ENCODE measurements around the gene NXN.
"Not testable (repeated sequence)": the region's sequence is repeated elsewhere in the genome, so short reads cannot be mapped to it uniquely, and the experiment has no call there.

NXN gene

DNA sequence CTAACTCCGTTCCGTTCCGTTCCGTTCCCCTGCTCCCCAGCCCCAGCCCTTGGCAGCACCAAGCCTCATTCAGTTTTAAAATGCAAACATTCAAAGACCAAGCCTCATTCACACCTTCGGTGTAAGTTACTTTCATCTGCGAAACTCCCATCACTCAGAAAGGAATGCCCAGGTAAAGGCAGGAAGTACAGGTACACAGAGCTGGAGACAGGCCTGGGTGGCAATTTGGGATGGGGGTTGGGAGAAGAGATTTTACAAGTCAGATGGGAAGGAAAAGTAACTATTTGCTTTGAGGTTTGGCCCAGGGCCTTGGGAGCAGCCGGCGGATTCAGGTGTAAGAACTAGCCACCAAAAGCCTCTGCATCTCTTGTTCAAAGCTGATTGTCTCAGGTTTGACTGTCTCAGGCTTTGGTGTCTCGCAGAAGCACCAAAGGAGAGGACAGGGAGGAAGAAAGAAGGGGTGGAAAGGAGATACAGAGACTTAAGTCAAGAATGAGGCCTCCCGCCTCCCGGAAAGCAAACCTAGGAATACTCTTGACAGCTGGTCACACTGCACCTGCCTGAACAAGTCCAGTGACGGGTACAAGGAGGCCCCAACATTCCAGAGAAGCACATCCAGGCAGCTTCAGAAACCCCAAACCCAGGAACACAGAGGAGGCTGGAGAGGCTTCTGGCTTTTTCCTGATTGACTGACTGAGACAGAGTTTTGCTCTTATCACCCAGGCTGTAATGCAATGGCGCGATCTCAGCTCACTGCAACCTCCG, 54.7 kb downstream of the NXN start:
- H3K9me3 Mint-ChIP-seq: no peaks in the 10 kb centered on the region
- no peak overlapping the region for H3K27ac Mint-ChIP-seq
- no peaks in the 10 kb centered on the region for H3K4me1 Mint-ChIP-seq
- no peaks in the 10 kb centered on the region for H3K36me3 Mint-ChIP-seq
- H3K27me3 Mint-ChIP-seq: peaks cover 1% of the 10 kb centered on the region
- H3K4me3 Mint-ChIP-seq: no peak overlapping the region

DNA sequence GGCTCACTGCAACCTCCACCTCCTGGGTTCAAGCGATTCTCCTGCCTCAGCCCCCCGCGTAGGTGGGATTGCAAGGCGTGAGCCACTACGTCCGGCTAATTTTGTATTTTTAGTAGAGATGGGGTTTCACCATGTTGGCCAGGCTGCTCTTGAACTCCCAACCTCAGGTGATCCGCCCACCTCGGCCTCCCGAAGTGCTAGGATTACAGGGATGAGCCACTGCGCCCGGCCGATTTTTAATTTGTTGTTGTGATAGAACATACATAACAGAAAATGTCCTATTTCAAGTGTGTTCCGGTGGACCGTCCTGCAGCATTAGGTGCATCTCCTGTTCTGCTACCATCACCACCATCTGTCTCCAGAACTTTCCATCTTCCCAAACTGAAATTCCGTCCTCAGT, 55.3 kb downstream of the NXN start:
- H3K27ac Mint-ChIP-seq, H3K9me3 Mint-ChIP-seq, H3K36me3 Mint-ChIP-seq, H3K4me1 Mint-ChIP-seq, H3K4me3 Mint-ChIP-seq, H3K27me3 Mint-ChIP-seq: not testable (repeated sequence)

DNA sequence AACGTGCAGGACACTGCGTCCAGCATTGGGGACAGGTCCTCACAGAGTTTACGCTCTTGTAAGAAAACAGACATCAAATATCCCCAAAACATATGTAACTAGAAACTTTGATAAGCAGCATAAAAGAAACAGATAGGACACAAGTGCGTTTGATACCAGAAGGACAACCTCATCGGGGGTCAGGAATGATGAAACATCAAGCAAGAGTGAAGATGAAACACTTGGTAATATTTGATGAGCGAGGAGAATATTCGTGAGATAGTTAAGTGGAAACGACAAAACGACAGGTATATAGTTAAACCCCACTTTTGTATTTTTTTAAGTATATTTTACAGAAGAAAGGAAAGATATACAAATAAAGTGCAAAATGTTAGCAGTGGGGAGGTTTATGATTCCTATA, 55.9 kb downstream of the NXN start:
- no peaks in the 10 kb centered on the region for H3K27me3 Mint-ChIP-seq
- H3K9me3 Mint-ChIP-seq: no peaks in the 10 kb centered on the region
- no peaks in the 10 kb centered on the region for H3K36me3 Mint-ChIP-seq
- no peak overlapping the region for H3K27ac Mint-ChIP-seq
- H3K4me3 Mint-ChIP-seq: no peak overlapping the region
- H3K4me1 Mint-ChIP-seq: no peaks in the 10 kb centered on the region

DNA sequence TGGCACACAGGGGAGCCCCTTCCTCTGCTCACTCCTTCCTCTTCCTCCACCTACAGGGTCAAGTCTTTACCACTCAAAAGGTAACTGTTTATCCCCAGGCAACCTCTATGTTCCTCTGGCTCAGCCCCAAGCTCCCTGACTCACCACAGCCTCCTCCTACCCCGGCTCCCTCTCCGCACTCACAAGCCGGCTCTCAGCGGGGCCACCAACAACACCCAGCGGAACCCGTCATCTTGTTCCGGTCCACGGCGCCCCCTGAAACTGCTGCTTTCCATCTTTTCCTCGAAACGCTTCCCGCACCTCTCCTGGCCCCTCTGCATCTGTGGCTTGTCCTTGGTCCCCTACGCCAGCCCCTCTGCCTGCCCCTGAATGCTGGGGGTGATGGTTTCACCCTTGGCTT, 58.4 kb downstream of the NXN start:
- Mint-ChIP-seq H3K36me3 (no peaks in the 10 kb centered on the region), H3K4me3 (no peak overlapping the region), H3K9me3 (no peaks in the 10 kb centered on the region), H3K4me1 (no peaks in the 10 kb centered on the region), H3K27me3 (peaks cover 2% of the 10 kb centered on the region), H3K27ac (no peak overlapping the region)

GRCh38 chr17:920190-920589, 59.4 kb downstream of the NXN start:
- H3K27me3 Mint-ChIP-seq: peaks cover 2% of the 10 kb centered on the region
- H3K4me1 Mint-ChIP-seq: no peaks in the 10 kb centered on the region
- H3K27ac Mint-ChIP-seq: no peak overlapping the region
- no peaks in the 10 kb centered on the region for H3K36me3 Mint-ChIP-seq
- no peak overlapping the region for H3K4me3 Mint-ChIP-seq
- H3K9me3 Mint-ChIP-seq: no peaks in the 10 kb centered on the region

GRCh38 chr17:917941-918740, 61.4 kb downstream of the NXN start:
- no peaks in the 10 kb centered on the region for H3K4me1 Mint-ChIP-seq
- H3K9me3 Mint-ChIP-seq: no peaks in the 10 kb centered on the region
- no peak overlapping the region for H3K27ac Mint-ChIP-seq
- H3K27me3 Mint-ChIP-seq: peaks cover 7% of the 10 kb centered on the region
- H3K4me3 Mint-ChIP-seq: no peak overlapping the region
- no peaks in the 10 kb centered on the region for H3K36me3 Mint-ChIP-seq

- Mint-ChIP-seq H3K27ac (no peak overlapping the region), H3K9me3 (no peaks in the 10 kb centered on the region), H3K4me3 (no peak overlapping the region), H3K27me3 (peaks cover 7% of the 10 kb centered on the region), H3K4me1 (no peaks in the 10 kb centered on the region), H3K36me3 (no peaks in the 10 kb centered on the region)
These were observed 62.2 kb downstream of the NXN start for GRCh38 chr17:917391-917811.

GRCh38 chr17:916315-916714, 63.3 kb downstream of the NXN start:
- Mint-ChIP-seq H3K27ac (no peak overlapping the region), H3K9me3 (no peaks in the 10 kb centered on the region), H3K27me3 (peaks cover 7% of the 10 kb centered on the region), H3K4me1 (no peaks in the 10 kb centered on the region), H3K36me3 (no peaks in the 10 kb centered on the region), H3K4me3 (no peak overlapping the region)

DNA sequence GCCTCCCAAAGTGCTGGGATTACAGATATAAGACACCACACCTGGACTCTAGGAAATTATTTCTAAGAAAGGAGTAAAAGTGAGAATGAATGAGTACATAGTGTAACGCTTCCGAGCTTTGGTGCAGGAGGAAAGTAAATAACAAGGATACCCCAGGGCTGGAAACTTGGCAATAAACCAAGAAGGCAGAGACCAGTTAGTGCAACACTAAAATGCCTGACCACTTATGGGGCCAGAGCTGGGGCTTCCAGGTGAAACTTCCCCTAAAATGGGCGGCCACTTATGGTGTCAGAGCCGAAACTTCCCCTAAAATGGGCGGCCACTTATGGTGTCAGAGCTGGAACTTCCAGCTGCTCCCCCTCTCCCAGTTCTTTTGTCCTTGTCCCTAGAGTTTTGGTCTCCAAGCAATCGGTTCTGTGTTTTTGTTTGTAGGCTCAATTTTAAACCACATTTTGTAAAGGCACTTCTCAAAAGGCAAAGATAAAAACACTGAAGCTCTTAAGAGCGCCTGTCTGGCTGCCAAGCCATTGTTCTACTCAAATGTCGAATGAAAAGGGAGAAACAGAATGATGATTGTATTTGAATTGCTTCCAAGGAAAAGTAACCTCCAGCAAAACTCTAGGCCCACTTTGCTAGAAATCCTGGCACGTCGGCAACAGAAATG, 63.9 kb downstream of the NXN start:
- Mint-ChIP-seq H3K36me3 (no peaks in the 10 kb centered on the region), H3K4me1 (no peaks in the 10 kb centered on the region), H3K27me3 (peaks cover 7% of the 10 kb centered on the region), H3K9me3 (no peaks in the 10 kb centered on the region), H3K4me3 (no peak overlapping the region), H3K27ac (no peak overlapping the region)

DNA sequence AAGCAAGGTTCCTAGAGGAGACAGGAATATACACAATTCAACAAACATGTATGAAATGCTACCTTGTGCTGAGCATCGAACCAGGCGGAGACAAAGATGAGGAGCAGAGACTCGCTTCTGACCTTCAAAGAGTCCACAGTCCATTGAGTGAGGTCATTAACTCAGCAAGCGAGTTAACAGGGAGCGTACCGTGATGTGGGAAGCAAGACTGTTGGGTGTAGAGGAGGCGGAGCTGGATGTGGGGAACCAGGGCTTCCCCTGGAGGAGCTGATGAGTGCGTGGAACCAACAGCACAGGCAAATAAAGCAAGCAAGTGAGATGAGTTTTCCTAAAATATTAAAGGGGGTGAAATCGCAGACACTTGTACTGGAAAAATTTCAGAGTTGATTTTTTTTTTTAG, 65.0 kb downstream of the NXN start:
- no peaks in the 10 kb centered on the region for H3K36me3 Mint-ChIP-seq
- H3K4me1 Mint-ChIP-seq: no peaks in the 10 kb centered on the region
- H3K9me3 Mint-ChIP-seq: no peaks in the 10 kb centered on the region
- no peak overlapping the region for H3K27ac Mint-ChIP-seq
- peaks cover 7% of the 10 kb centered on the region for H3K27me3 Mint-ChIP-seq
- H3K4me3 Mint-ChIP-seq: no peak overlapping the region

- no peak overlapping the region for H3K27ac Mint-ChIP-seq
- H3K36me3 Mint-ChIP-seq: no peaks in the 10 kb centered on the region
- H3K27me3 Mint-ChIP-seq: peaks cover 7% of the 10 kb centered on the region
- H3K4me1 Mint-ChIP-seq: no peaks in the 10 kb centered on the region
- no peak overlapping the region for H3K4me3 Mint-ChIP-seq
- H3K9me3 Mint-ChIP-seq: no peaks in the 10 kb centered on the region
These were observed 66.4 kb downstream of the NXN start for GRCh38 chr17:913207-913606.

- H3K4me3 Mint-ChIP-seq: no peak overlapping the region
- H3K27ac Mint-ChIP-seq: no peak overlapping the region
- no peaks in the 10 kb centered on the region for H3K36me3 Mint-ChIP-seq
- H3K27me3 Mint-ChIP-seq: peaks cover 15% of the 10 kb centered on the region
- no peaks in the 10 kb centered on the region for H3K4me1 Mint-ChIP-seq
- no peaks in the 10 kb centered on the region for H3K9me3 Mint-ChIP-seq
These were observed 69.8 kb downstream of the NXN start for GRCh38 chr17:909642-910323.

- Mint-ChIP-seq H3K9me3 (no peaks in the 10 kb centered on the region), H3K27me3 (peaks cover 21% of the 10 kb centered on the region), H3K4me3 (no peak overlapping the region), H3K27ac (no peak overlapping the region), H3K4me1 (no peaks in the 10 kb centered on the region), H3K36me3 (no peaks in the 10 kb centered on the region)
These were observed 71.9 kb downstream of the NXN start for GRCh38 chr17:907725-908124.

- H3K27me3 Mint-ChIP-seq: peaks cover 28% of the 10 kb centered on the region
These were observed 73.9 kb downstream of the NXN start for GRCh38 chr17:905708-906107.

DNA sequence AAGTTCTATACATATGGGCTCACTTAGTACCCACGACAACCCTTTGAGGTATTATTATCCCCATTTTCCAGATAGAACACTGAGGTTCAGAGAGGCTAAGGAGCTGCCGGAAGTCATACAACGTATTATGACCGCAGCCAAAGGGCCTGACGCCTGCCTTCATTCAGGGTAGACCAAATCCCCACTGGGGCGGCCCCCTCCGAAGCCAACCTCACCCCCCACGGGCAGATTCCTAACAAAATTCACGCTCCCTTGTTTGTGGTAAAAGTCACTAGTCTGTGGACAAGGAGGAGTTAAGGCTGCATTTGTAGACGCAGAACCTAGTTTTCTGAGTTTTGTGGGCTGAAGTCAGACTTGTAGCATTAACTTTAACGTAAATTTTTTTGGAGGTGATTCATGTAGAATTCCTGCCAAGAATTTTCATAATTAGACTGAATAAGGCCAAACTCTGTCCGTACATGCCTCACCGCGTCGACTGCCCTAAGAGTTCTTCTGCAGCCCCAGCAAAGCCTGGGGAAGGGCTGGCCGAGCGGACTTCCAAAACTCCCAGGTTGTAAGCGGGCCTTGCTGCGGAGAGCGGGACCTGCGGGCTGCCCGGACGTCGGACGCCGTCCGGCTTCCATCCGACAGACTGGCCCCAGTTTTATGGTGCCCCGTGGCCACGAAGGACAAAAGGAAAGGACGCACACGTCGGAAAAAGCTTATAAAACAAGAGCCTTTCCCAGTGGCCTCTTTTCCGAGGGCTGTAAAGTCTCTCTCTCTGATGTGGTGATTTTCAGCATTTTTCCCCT, 75.7 kb downstream of the NXN start:
- no peaks in the 10 kb centered on the region for H3K9me3 Mint-ChIP-seq
- no peaks in the 10 kb centered on the region for H3K4me1 Mint-ChIP-seq
- no peak overlapping the region for H3K27ac Mint-ChIP-seq
- peaks cover 33% of the 10 kb centered on the region for H3K27me3 Mint-ChIP-seq
- H3K36me3 Mint-ChIP-seq: no peaks in the 10 kb centered on the region
- H3K4me3 Mint-ChIP-seq: no peak overlapping the region

More at GRCh38 chr17:905708-906107, 73.9 kb downstream of the NXN start:
- not testable (repeated sequence) for H3K4me1 Mint-ChIP-seq, H3K36me3 Mint-ChIP-seq, H3K4me3 Mint-ChIP-seq, H3K9me3 Mint-ChIP-seq, H3K27ac Mint-ChIP-seq
